NCI-H446 (cell line): ENCODE measurements around the gene PRM2.
A peak's percentile ranks its signal among the peaks of the same experiment; 100 is the strongest.

Source experiments
- DNase-seq, 2 experiments: peaks; one replicate each; lab custom pipeline; 2025; lab: John Stamatoyannopoulos, UW

The PRM2 gene

DNA sequence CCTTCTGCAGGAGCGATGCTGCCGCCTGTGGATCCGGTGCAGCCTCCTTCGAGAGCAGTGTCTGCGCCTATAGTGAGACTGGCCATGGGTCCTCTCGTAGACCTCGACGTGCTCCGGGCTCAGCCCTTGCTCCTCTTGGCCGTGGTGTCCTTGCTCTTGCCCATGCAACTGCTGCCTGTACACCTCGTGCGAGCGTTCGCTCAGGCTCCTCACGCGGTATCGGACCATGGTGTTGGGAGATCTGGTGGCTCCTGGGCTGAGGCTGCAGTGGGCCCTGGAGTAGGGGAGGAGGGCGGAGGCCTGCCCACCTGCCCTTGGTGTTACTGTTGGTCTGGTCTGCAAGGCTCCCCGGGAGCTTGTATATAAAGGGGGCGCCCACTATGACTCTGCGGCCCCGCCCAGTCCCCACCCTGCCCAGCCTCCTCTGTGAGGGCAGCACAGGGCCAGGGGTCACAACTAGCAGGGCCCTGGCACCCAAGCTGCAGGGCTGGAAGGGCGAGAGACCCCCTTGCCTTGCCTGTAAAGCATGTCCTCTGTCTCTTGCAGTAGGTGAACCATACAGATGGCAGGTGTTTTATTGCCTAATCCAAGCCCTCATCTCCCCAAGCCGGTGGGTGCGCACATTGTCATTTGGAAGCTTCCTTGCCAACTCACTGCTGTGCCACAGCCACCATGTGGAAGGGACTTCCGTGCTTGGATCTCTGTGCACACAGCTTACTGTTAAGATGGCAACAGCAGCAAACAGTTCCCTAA lies at the start of gene PRM2:
Gene PRM2 (minus strand): TSS at position 338 of the 753 bp plus-strand sequence. CDS start 110 bp downstream, at position 228.
- no peak for DNase-seq

- DNase-seq: no peak
Measured at GRCh38 chr16:11325404-11326083, 49.3 kb upstream of the PRM2 start.

- DNase-seq: no peak
Measured at GRCh38 chr16:11323551-11324336, 47.5 kb upstream of the PRM2 start.

GRCh38 chr16:11322823-11323222 lies 46.5 kb upstream of the PRM2 start:
- no peak for DNase-seq

DNA sequence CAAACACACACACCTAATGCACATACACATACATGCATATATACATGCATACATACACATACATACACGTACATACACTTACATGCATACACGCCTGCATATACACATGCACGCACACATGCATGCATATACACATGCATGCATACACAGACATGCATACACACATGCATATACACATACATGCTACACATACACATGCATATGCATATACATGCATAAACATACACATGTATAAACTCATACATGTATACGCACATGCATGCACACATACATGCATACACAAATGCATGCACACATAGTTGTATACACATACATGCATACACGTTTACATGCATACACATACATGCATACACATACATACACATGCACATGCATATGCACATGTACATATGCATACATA lies 45.4 kb upstream of the PRM2 start:
- DNase-seq: no peak

DNA sequence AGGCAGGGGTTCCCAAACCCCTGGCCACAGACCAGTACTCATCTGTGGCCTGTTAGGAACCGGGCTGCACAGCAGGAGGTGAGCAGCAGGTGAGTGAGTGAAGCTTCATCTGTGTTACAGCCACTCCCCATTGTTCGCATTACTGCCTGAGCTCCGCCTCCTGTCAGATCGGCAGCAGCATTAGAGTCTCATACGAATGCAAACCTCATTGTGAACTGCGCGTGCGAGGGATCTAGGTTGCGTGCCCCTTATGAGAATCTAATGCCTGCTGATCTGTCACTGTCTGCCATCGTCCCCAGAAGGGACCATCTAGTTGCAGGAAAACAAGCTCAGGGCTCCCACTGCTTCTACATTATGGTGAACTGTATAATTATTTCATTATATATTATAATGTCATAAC lies 43.9 kb upstream of the PRM2 start:
- DNase-seq: no peak

DNA sequence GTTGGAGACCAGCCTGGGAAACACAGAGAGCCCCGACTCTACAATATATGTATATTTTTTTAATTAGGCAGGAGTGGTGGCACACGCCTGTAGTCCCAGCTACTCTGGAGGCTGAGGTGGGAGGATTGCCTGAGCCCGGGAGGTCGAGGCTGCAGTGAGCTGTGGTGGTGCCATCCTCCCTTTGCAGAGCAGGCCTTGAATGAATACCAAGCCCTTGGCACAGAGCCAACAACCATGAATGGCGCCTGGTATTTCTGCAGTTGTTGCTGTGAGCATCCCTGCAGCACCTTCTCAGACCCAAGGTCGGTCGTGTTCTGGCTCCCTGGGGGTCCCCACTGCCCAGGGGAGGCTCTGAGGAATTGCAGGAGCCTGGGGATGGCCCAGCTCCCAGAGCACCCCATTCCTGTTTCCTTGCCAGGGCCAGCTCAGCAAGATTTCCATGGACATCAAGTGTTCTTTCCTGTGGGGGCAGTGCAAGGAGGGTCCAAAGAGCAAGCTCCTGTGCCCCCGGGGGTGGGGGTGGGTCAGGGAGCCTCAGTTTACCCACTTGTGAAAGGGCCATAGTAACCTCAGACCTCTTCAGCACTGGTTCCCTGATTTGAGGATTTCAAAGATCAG lies 43.4 kb upstream of the PRM2 start:
- peak in 1 of 2 experiments; percentile 43 for DNase-seq

DNA sequence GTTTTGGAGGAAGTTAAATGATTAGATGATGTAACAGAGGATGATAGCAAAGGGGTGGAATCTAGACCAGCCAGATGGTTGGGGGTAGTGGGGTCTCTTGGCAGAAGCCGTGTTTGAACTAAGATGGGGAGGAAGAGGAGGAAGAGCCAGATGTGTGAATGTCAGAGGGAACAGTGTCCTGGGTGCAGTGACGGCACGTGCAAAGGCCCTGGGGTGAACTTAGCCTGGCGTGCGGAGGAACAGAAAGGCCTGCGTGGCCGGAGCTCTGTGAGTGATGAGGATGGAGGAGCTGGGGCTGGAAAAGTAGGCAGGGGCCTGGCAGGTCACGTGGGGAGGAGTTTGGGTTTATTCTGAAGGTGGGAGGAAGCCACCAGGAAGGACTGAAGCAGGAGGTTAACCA lies 42.5 kb upstream of the PRM2 start:
- DNase-seq: no peak

GRCh38 chr16:11316331-11317015 lies 40.2 kb upstream of the PRM2 start:
- no peak for DNase-seq

GRCh38 chr16:11315510-11315909 lies 39.2 kb upstream of the PRM2 start:
- no peak for DNase-seq

DNA sequence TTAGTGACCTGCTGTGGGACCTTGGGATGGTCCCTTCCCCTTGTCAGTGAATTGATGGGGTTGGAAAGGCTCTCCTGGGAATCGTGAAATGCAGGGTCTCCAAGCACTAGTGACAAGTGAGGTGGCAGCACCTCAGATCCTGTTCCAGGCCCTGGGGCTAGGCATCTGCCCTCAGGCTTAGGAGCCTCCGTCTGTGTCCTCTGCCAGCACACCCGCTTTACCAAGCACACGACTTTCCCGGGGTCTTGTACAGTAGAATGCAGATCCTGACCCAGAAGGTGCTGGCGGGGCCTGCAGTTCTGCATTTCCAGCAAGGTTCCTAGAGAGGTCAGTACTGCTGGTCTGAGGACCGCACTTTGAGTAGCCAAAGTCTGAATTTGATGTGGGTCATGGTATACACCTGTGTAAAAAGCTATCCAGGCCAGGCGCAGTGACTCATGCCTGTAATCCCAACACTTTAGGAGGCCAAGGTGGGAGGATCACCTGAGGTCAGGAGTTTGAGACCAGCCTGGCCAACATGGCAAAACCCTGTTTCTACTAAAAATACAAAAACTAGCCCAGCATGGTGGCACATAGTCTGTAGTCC lies 38.1 kb upstream of the PRM2 start:
- DNase-seq: no peak

DNA sequence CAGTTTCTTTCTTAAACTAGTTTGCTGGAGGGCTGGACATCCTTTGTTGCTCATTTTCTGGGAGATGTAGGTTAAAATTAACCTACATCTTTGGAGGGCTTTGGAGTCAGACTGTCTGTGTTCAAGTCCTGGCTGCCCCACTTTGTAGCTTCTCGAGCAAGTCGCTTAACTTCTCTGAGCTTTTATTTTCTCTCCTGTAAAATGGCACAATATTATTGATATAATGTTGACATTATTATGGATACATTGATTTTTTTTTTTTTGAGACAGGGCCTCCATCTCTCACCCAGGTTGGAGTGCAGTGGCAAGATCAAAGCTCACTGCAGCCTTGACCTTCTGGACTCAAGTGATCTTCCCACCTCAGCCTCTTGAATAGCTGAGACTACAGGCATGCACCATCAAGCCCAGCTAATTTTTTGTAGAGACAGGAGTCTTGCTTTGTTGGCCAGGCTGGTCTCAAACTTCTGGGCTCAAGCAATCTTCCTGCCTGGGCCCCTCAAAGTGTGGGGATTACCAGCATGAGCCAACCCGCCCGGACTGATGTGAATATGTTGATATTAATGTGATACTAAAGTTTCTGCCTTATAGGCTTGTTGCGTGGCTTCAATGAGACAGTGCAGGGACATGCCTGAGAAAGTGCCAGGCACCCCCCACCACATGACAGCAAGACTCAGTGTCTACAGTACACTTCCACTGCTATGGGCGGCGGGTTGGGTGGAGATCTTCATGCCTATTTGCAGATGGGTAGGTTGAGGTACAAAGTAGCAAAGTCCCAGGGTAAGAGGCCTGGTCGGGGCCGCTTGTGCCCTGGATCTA lies 37.4 kb upstream of the PRM2 start:
- DNase-seq: no peak

DNA sequence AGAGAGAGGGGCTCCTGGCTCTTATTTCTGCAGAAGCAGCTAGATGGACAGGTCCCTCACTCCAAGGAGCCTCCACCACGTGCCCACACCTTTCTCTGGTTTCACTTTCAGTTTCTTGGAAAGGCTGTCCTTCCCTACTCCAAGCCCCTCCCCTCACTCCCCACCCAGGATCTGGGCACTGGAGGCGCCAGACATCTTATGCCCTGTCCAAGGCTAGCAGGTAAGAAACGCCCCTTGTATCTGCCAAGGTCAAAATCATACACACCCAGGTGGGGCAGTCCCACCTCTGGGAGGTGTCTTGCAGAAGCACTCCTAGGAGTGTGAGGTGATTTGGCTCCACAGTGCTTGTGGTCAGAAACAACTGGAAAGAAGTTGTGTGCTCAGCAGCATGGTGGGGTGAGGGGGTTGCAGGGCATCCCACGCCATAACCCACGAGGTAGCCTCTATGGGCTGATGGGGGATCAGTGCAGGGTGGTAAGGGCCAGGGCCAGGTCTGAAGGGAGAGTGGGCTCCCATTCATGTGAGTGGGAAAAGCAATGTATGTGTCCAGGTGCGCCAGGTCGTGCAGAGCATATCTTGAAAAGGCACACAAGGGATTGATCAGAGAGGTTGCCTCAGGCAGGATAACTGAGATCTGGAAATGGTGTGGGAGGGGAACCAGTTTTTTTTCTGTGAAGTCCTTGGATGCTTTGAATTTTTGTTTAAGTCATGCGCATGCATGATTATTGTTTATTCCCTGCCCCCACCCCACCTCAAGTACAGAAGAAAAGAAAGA lies 36.6 kb upstream of the PRM2 start:
- DNase-seq: no peak

DNA sequence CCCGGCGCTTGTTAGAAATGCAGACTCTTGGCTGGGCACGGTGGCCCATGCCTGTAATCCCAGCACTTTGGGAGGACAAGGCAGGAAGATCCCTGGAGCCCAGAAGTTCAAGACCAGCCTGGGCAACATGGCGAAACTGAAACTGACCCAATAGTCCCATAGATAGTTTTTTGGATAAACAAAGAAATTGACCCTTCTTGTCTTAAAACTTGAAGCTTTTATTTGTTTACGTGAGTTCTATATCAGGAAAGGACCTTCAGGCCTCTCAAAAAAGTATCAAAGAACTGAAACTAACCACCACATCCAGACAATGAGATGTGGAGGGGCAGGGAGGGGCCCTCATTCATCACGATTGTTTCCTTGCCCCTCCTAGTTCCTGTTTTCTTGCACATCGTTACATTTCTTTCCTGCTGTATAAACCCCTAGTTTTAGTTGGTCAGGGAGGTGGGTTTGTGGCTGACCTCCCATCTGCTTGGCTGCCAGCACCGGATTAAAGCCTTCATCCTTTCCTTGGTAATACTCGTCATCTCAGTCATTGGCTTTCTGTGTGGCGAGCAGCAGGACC lies 34.8 kb upstream of the PRM2 start:
- no peak for DNase-seq

DNA sequence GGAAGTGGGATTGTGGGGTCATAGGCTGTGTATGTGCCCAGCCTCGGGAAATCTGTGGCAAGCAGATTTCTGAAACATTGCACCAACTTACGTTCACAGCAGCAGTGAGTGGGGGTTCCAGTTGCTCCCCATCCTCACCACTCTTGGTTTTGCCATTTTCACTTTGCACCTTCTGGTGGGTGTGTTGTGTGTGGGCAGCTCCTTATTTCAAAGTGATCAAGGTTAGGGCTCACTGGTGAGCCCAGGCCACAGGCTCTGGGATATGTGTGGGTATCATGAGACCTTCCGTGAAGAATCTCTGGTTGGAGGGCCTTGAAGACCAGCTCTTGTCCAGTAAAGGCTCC lies 34.3 kb upstream of the PRM2 start:
- no peak for DNase-seq

- DNase-seq: no peak
Measured at GRCh38 chr16:11309895-11310633, 33.8 kb upstream of the PRM2 start.

- no peak for DNase-seq
Measured at GRCh38 chr16:11308493-11309283, 32.4 kb upstream of the PRM2 start.
